SK-N-SH (cell line): ENCODE measurements around the gene CDPF1. TPM values are rescaled to one million over a fixed set of nuclear protein-coding genes. Genes with fewer than 3 reads are reported as not detected.

ENCODE experiments used
- CTCF ChIA-PET: fragments of 300-600, 350-600 bp; formaldehyde crosslinking; extraction: SDS; loops from one replicate; lab custom pipeline; 2021; lab: Yijun Ruan, JAX
- POLR2A ChIA-PET: fragments of 350-600 bp; sonication (Branson Sonifier 250); formaldehyde crosslinking; extraction: SDS; loops from one replicate; lab custom pipeline; 2020; ENCODE audit warnings: antibody characterized with exemption, inconsistent platforms; lab: Yijun Ruan, JAX
- DNase-seq: peaks from one replicate; pipeline ENCODE4 v3.0.0; 2012
- H2AFZ ChIP-seq: fragments of 200-600 bp; sonication (generic); 2 replicates; pipeline ENCODE4 v1.8.1; 2016; ENCODE audit warnings: antibody characterized with exemption, mild to moderate bottlenecking, low read depth
- H3F3A ChIP-seq: fragments of 200-600 bp; sonication (generic); replicated peaks from 2 replicates; pipeline ENCODE3; 2016; ENCODE audit warnings: antibody characterized with exemption, mild to moderate bottlenecking; ENCODE audit not compliant: insufficient read depth
- H3K27ac ChIP-seq, 2 experiments: fragments of 200-500 bp in 1 of 2; fragments of 200-600 bp in 1 of 2; sonication (Bioruptor generic) in 1 of 2; sonication (generic), shearing (Covaris generic) in 1 of 2; 2 replicates each; pipeline versions ENCODE4 v1.5.1 to v1.6.1; 2014 to 2016; ENCODE audit warnings: low read depth in 2 of 2, inconsistent platforms in 1 of 2, low read length in 1 of 2, mild to moderate bottlenecking in 1 of 2, mixed read lengths in 1 of 2
- H3K27me3 ChIP-seq: fragments of 200-600 bp; sonication (generic), shearing (Covaris generic); 2 replicates; pipeline ENCODE4 v1.6.1; 2016; ENCODE audit warnings: mixed run types; ENCODE audit not compliant: insufficient read depth
- H3K36me3 ChIP-seq, 2 experiments: fragments of 200-500 bp in 1 of 2; fragments of 200-600 bp in 1 of 2; sonication (Bioruptor generic) in 1 of 2; sonication (generic) in 1 of 2; replicated peaks in 1 of 2; 2 replicates each; pipeline versions ENCODE3 to v1.5.1; 2014 to 2016; ENCODE audit warnings: low read length in 1 of 2, mild to moderate bottlenecking in 1 of 2; ENCODE audit not compliant: insufficient read depth in 2 of 2, control insufficient read depth in 1 of 2
- H3K4me1 ChIP-seq, 2 experiments: fragments of 200-500 bp in 1 of 2; fragments of 200-600 bp in 1 of 2; sonication (Bioruptor generic) in 1 of 2; sonication (generic), shearing (Covaris generic) in 1 of 2; 2 replicates each; pipeline versions ENCODE4 v1.5.1 to v1.6.1; 2014 to 2016; ENCODE audit warnings: low read depth in 1 of 2, low read length in 1 of 2, mixed run types in 1 of 2; ENCODE audit not compliant: insufficient read depth in 2 of 2, control insufficient read depth in 1 of 2
- H3K4me2 ChIP-seq: fragments of 200-600 bp; sonication (generic), shearing (Covaris generic); 2 replicates; pipeline ENCODE4 v1.6.1; 2017; ENCODE audit warnings: mixed run types
- H3K4me3 ChIP-seq, 2 experiments: fragments of 200-500 bp in 1 of 2; fragments of 200-600 bp in 1 of 2; sonication (Bioruptor generic) in 1 of 2; sonication (generic), shearing (Covaris generic) in 1 of 2; 2 replicates each; pipeline versions ENCODE4 v1.5.1 to v1.8.1; 2014 to 2016; ENCODE audit warnings: low read depth in 2 of 2, inconsistent platforms in 1 of 2, low read length in 1 of 2, mild to moderate bottlenecking in 1 of 2, mixed read lengths in 1 of 2, moderate library complexity in 1 of 2
- H3K79me2 ChIP-seq: fragments of 200-600 bp; sonication (generic); 2 replicates; pipeline ENCODE4 v1.8.1; 2017; ENCODE audit warnings: mild to moderate bottlenecking; ENCODE audit not compliant: insufficient read depth
- H3K9ac ChIP-seq: fragments of 200-600 bp; sonication (generic); 2 replicates; pipeline ENCODE4 v1.6.1; 2017; ENCODE audit warnings: mixed run types
- H3K9me2 ChIP-seq: fragments of 200-600 bp; sonication (generic); 2 replicates; pipeline ENCODE4 v1.6.1; 2017; ENCODE audit warnings: mixed run types
- H3K9me3 ChIP-seq: fragments of 200-600 bp; sonication (generic); 2 replicates; pipeline ENCODE4 v1.6.1; 2017; ENCODE audit warnings: mixed run types, mild to moderate bottlenecking, moderate library complexity
- H4K20me1 ChIP-seq: fragments of 200-600 bp; sonication (generic); 2 replicates; pipeline ENCODE4 v1.6.1; 2017; ENCODE audit warnings: mild to moderate bottlenecking, mixed run types; ENCODE audit not compliant: insufficient read depth
- CHD2 ChIP-seq: fragments of 150-350 bp; IDR thresholded peaks from 2 replicates; pipeline ENCODE4 v1.6.1; 2018; ENCODE audit warnings: low read length; ENCODE audit not compliant: partially characterized antibody
- EP300 ChIP-seq, 2 experiments: IDR thresholded peaks; 2 replicates each; pipeline versions ENCODE4 v1.4.0 to v1.6.1; 2012; ENCODE audit warnings: borderline replicate concordance in 1 of 2, low read depth in 1 of 2, low read length in 1 of 2
- FOSL2 ChIP-seq: IDR thresholded peaks from 2 replicates; pipeline ENCODE4 v1.4.0; 2012; ENCODE audit warnings: low read depth, mild to moderate bottlenecking, moderate library complexity, borderline replicate concordance
- GATA2 ChIP-seq: sonication (generic); formaldehyde crosslinking; IDR thresholded peaks from 2 replicates; pipeline ENCODE4 v1.5.0; 2020; ENCODE audit warnings: mild to moderate bottlenecking, missing genetic modification reagents
- MXI1 ChIP-seq: IDR thresholded peaks from 2 replicates; pipeline ENCODE4 v1.6.1; 2012; ENCODE audit warnings: mild to moderate bottlenecking, low read depth, low read length, improper control_type of control experiment
- NFIC ChIP-seq: IDR thresholded peaks from 2 replicates; pipeline ENCODE4 v1.4.0; 2012; ENCODE audit warnings: borderline replicate concordance
- NRF1 ChIP-seq: IDR thresholded peaks from 2 replicates; pipeline ENCODE4 v1.6.1; 2012; ENCODE audit warnings: low read depth, mild to moderate bottlenecking, low read length
- POLR2AphosphoS5 ChIP-seq: IDR thresholded peaks from 2 replicates; pipeline ENCODE4 v1.6.1; 2012; ENCODE audit warnings: low read depth, low read length
- RAD21 ChIP-seq: IDR thresholded peaks from 2 replicates; pipeline ENCODE4 v1.6.1; 2012; ENCODE audit warnings: mild to moderate bottlenecking, low read length
- RFX5 ChIP-seq: IDR thresholded peaks from 2 replicates; pipeline ENCODE4 v1.6.1; 2012; ENCODE audit warnings: mild to moderate bottlenecking, improper control_type of control experiment, low read length
- RXRA ChIP-seq: IDR thresholded peaks from 2 replicates; pipeline ENCODE4 v1.4.0; 2012; ENCODE audit warnings: low read depth, mild to moderate bottlenecking, borderline replicate concordance
- SMC3 ChIP-seq: IDR thresholded peaks from 2 replicates; pipeline ENCODE4 v1.6.1; 2012; ENCODE audit warnings: low read depth, low read length, improper control_type of control experiment
- WGBS: methylation state at CpG from one replicate; pipeline ENCODE4 v1.1.6; 2017; ENCODE audit warnings: low lambda C conversion rate; 5-methylcytosine and 5-hydroxymethylcytosine counted together
- polyA plus RNA-seq, 3 experiments: library from polyadenylated mRNA; depleted of rRNA; stranded (reverse); fragments of >200 nt; gene quantifications; 2 replicates each; pipeline ENCODE4 v1.2.3, GENCODE V29; 2012
- TF ChIP-seq, protein P1 (sequence below): IDR thresholded peaks from 2 replicates; pipeline ENCODE4; 2012
- TF ChIP-seq, protein P2 (sequence below): IDR thresholded peaks from 2 replicates; pipeline ENCODE4 v1.4.0; 2012; ENCODE audit warnings: low read depth
- TF ChIP-seq, protein P3 (sequence below): IDR thresholded peaks from 2 replicates; pipeline ENCODE4 v1.4.0; 2012; ENCODE audit warnings: low read depth, borderline replicate concordance
- TF ChIP-seq, protein P4 (sequence below): IDR thresholded peaks from 2 replicates; pipeline ENCODE4 v1.4.0; 2012; ENCODE audit warnings: low read depth, borderline replicate concordance
- TF ChIP-seq, protein P5 (sequence below): fragments of 150-350 bp; IDR thresholded peaks from 2 replicates; pipeline ENCODE4 v1.6.1; 2016; ENCODE audit warnings: mild to moderate bottlenecking, low read depth, low read length

Gene CDPF1
- polyA plus RNA-seq, 1 of the 3 experiments (the other 2 are of a cell fraction) = 25.3 TPM

DNA sequence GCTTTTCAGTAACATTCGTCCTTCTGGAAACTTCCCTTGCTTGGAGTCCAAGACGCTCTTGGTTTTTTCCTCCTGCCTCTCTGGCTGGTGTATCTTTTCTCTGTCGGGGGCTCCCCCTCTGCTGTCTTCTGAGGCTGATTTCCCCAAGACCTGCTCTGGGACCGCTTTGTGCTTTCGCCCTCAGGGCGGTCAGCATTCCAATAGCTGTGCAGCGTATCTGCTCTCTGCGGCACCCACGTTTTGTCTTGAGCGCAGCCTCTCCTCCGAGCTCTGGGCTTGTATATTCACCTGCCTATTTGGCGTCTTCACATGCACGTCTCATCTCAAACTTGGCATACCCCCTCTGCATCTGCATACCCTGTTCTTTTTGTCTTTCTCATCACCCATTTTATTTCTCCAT is 49.0 kb upstream of the CDPF1 start:
- H2AFZ ChIP-seq = no peak overlapping the region
- TF ChIP-seq EP300 (IDR thresholded peaks at IDR 0.05; ENCODE audit: borderline replicate concordance in 1 of 2, low read depth in 1 of 2, low read length in 1 of 2) (no peak), NFIC (no peak), SMC3 (no peak), POLR2AphosphoS5 (no peak), NRF1 (no peak), RFX5 (no peak), MXI1 (no peak), CHD2 (no peak), GATA2 (no peak), FOSL2 (no peak), RAD21 (no peak), RXRA (no peak)
- TF ChIP-seq, protein P1, sequence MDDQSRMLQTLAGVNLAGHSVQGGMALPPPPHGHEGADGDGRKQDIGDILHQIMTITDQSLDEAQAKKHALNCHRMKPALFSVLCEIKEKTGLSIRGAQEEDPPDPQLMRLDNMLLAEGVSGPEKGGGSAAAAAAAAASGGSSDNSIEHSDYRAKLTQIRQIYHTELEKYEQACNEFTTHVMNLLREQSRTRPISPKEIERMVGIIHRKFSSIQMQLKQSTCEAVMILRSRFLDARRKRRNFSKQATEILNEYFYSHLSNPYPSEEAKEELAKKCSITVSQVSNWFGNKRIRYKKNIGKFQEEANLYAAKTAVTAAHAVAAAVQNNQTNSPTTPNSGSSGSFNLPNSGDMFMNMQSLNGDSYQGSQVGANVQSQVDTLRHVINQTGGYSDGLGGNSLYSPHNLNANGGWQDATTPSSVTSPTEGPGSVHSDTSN = no peak
- TF ChIP-seq, protein P2, sequence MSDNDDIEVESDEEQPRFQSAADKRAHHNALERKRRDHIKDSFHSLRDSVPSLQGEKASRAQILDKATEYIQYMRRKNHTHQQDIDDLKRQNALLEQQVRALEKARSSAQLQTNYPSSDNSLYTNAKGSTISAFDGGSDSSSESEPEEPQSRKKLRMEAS = no peak
- TF ChIP-seq, protein P3, sequence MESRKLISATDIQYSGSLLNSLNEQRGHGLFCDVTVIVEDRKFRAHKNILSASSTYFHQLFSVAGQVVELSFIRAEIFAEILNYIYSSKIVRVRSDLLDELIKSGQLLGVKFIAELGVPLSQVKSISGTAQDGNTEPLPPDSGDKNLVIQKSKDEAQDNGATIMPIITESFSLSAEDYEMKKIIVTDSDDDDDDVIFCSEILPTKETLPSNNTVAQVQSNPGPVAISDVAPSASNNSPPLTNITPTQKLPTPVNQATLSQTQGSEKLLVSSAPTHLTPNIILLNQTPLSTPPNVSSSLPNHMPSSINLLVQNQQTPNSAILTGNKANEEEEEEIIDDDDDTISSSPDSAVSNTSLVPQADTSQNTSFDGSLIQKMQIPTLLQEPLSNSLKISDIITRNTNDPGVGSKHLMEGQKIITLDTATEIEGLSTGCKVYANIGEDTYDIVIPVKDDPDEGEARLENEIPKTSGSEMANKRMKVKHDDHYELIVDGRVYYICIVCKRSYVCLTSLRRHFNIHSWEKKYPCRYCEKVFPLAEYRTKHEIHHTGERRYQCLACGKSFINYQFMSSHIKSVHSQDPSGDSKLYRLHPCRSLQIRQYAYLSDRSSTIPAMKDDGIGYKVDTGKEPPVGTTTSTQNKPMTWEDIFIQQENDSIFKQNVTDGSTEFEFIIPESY = no peak
- TF ChIP-seq, protein P4, sequence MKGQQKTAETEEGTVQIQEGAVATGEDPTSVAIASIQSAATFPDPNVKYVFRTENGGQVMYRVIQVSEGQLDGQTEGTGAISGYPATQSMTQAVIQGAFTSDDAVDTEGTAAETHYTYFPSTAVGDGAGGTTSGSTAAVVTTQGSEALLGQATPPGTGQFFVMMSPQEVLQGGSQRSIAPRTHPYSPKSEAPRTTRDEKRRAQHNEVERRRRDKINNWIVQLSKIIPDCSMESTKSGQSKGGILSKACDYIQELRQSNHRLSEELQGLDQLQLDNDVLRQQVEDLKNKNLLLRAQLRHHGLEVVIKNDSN = no peak
- TF ChIP-seq, protein P5, sequence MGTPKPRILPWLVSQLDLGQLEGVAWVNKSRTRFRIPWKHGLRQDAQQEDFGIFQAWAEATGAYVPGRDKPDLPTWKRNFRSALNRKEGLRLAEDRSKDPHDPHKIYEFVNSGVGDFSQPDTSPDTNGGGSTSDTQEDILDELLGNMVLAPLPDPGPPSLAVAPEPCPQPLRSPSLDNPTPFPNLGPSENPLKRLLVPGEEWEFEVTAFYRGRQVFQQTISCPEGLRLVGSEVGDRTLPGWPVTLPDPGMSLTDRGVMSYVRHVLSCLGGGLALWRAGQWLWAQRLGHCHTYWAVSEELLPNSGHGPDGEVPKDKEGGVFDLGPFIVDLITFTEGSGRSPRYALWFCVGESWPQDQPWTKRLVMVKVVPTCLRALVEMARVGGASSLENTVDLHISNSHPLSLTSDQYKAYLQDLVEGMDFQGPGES = no peak

More for the DNA sequence above, 49.0 kb upstream of the CDPF1 start:
- Histone ChIP-seq H3K27me3 (no peaks in the 10 kb centered on the region), H3K79me2 (peaks cover 72% of the 10 kb centered on the region), H4K20me1 (peaks cover 6% of the 10 kb centered on the region; the same call in 1 of the 2 replicates), H3K9me3 (no peaks in the 10 kb centered on the region), H3K36me3 (peaks cover 0 to 8% of the 10 kb centered on the region in 2 experiments), H3K27ac (no peak overlapping the region), H3F3A (peaks cover 18% of the 10 kb centered on the region), H3K9ac (no peak overlapping the region), H3K4me3 (no peak overlapping the region), H3K4me1 (peaks cover 14 to 21% of the 10 kb centered on the region in 2 experiments; a peak in 3 of 4 replicates), H3K9me2 (no peaks in the 10 kb centered on the region), H3K4me2 (no peak overlapping the region)
- 95% methylated on average over 13 of the region's 13 CpGs for WGBS
- CTCF ChIA-PET = interaction anchor here (1.6 to 5.8 kb wide), 3 partner anchors 15 to 293 kb away, joined by 5 to 45 read pairs (median 5); no protein-coding TSS in a partner anchor
- DNase-seq = no peak
- POLR2A ChIA-PET = no interaction called here
